Colonic mucosa (tissue), 4 donors: Measurements from ENCODE around the gene NCKAP5. TPM values are rescaled to one million over a fixed set of nuclear protein-coding genes. Genes with fewer than 3 reads are reported as not detected.

Source experiments
- DNase-seq: peaks from one replicate; pipeline ENCODE4 v3.0.0-alpha.2; 2020
- H3K27ac ChIP-seq: fragments of 200-600 bp; one replicate; pipeline ENCODE4 v1.8.0; 2021
- H3K27me3 ChIP-seq: fragments of 200-600 bp; one replicate; pipeline ENCODE4 v1.8.0; 2021
- H3K36me3 ChIP-seq: fragments of 200-600 bp; one replicate; pipeline ENCODE4 v1.8.0; 2021
- H3K4me1 ChIP-seq: fragments of 200-600 bp; one replicate; pipeline ENCODE4 v1.8.0; 2021; ENCODE audit warnings: mild to moderate bottlenecking
- H3K4me3 ChIP-seq: fragments of 200-600 bp; one replicate; pipeline ENCODE4 v1.8.0; 2021
- H3K9ac ChIP-seq, 2 donors: one replicate each; pipeline ENCODE4 v1.7.0; 2013; ENCODE audit warnings: control low read depth in 2 of 2, low read depth in 2 of 2, low read length in 2 of 2
- H3K9me3 ChIP-seq: fragments of 200-600 bp; one replicate; pipeline ENCODE4 v1.8.0; 2021
- intact Hi-C: fragments of 100-400 bp; cut with DNase I; formaldehyde crosslinking; loops from one replicate; pipeline ENCODE4 v1.14.1; 2022
- total RNA-seq, 2 donors: library from RNA; stranded (reverse); fragmentation: NEBNext Ultra II Directional in 1 of 2; extraction: Animal tissue kit (Norgen Biotek cat#: 25700) in 1 of 2; gene quantifications; one replicate each; pipeline ENCODE4 v1.2.1, GENCODE V29; 2021
- TF ChIP-seq, protein P1 (sequence below): fragments of 200-600 bp; IDR thresholded peaks from one replicate; pipeline ENCODE4 v1.8.0; 2022; ENCODE audit warnings: antibody characterized with exemption, mild to moderate bottlenecking
- donor health status: healthy.
- donor health status: DM: no; HTN: no; CAD: no.
- donor health status: DM: no; HTN: no; CAD: no.

Gene NCKAP5
- total RNA-seq, 2 donors from 2014 or later = 2.9 to 3.7 TPM

DNA sequence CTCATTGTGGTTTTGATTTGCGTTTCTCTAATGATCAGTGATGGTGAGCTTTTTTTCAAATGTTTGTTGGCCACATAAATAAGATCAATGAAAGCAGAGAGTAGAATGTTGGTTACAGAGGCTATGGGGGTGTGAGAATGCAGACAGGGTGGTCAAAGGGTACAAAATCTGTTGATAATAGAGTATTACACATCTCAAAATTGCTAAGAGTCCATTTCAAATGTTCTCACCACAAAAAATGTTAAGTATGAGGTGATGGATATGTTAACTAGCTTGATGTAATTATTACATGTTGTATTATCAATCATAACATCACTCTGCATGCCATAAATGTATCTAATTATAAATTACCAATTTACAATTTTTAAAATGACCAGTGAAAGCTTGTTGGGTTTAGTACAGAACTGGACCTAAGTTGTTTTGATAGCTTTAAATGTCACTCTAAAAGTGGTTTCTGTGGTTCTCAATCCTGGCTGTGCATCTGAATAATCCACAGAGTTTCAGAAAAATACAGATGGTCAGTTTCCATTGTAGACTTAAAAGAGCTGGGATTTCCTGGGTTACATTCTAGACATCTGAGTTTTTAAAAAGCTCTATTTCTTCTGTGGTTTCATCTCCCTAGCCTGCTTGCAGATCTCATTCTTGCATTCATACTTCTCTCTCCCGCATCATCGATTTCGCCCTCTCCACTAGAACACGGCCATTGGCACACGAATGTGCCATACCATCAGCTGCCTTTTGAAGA, 612.2 kb downstream of the NCKAP5 start:
- H3K4me1 ChIP-seq = no peaks in the 10 kb centered on the region
- no peaks in the 10 kb centered on the region for H3K9me3 ChIP-seq
- H3K27me3 ChIP-seq = no peaks in the 10 kb centered on the region
- no peak overlapping the region for H3K4me3 ChIP-seq
- TF ChIP-seq, protein P1, sequence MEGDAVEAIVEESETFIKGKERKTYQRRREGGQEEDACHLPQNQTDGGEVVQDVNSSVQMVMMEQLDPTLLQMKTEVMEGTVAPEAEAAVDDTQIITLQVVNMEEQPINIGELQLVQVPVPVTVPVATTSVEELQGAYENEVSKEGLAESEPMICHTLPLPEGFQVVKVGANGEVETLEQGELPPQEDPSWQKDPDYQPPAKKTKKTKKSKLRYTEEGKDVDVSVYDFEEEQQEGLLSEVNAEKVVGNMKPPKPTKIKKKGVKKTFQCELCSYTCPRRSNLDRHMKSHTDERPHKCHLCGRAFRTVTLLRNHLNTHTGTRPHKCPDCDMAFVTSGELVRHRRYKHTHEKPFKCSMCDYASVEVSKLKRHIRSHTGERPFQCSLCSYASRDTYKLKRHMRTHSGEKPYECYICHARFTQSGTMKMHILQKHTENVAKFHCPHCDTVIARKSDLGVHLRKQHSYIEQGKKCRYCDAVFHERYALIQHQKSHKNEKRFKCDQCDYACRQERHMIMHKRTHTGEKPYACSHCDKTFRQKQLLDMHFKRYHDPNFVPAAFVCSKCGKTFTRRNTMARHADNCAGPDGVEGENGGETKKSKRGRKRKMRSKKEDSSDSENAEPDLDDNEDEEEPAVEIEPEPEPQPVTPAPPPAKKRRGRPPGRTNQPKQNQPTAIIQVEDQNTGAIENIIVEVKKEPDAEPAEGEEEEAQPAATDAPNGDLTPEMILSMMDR = no peak
- intact Hi-C loops = no loop called here
- H3K9ac ChIP-seq = no peak overlapping the region
- no peak for DNase-seq
- H3K36me3 ChIP-seq = no peaks in the 10 kb centered on the region
- H3K27ac ChIP-seq = no peak overlapping the region

DNA sequence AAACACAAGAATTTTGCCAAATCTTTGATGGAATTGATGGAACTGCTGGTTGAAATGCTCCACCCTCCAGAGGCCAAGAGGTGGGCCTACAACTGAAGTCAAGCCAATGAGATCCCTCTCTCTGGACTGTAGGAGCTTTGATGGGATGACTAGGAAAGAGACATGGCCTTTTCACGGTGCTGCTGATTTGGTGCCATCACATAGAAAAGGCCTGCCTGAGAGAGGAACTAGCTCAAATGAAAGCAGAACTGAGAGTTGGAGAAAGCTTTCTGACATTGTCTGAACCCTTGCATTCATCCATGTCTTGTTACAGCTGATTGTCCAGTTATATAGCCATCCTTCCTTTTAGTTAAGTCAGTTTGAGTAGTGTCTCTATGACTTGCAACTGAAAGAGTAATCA, 614.5 kb downstream of the NCKAP5 start:
- no peak for DNase-seq
- H3K9me3 ChIP-seq = no peaks in the 10 kb centered on the region
- H3K9ac ChIP-seq = no peak overlapping the region
- H3K27me3 ChIP-seq = no peaks in the 10 kb centered on the region
- H3K4me1 ChIP-seq = no peaks in the 10 kb centered on the region
- TF ChIP-seq, protein P1 = no peak
- no peaks in the 10 kb centered on the region for H3K36me3 ChIP-seq
- intact Hi-C loops = no loop called here
- no peak overlapping the region for H3K27ac ChIP-seq
- H3K4me3 ChIP-seq = no peak overlapping the region

DNA sequence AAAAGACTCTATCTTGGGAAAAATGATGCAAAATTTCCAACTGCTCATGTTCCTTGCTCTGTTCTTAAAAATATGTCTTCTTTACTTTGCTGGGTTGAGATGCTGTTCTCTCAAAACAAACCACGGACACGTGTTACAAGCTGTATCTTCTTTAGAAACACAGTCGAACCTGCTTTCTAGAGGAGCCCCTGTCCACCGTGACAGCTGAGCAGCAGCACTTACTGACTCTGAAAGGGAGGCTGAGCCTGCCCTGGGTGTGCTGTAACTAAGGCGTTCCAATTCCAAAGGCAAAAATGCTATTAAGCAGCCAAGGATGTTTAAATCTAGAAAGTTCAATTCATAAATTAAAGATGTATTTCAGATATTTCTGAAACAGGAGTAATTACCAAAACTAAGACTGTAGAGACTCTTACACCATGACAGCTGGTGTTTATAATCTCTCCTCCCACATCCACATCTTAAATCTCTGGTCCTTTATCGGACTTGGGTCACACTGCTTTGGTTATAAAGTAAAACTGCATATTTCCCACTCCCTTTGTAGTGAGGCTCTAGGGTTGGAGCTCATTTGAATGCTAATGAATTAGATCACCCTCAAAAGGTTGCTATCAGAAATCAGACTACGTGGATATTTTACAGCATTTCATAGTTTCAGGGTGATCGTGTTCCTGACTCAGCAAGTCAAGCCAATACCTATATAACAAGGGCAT, 617.1 kb downstream of the NCKAP5 start:
- no peak for DNase-seq
- Histone ChIP-seq H3K36me3 (no peaks in the 10 kb centered on the region), H3K9ac (no peak overlapping the region), H3K4me3 (no peak overlapping the region), H3K9me3 (no peaks in the 10 kb centered on the region), H3K27me3 (no peaks in the 10 kb centered on the region), H3K4me1 (no peaks in the 10 kb centered on the region), H3K27ac (no peak overlapping the region)
- intact Hi-C loops = no loop called here
- TF ChIP-seq, protein P1 = no peak

DNA sequence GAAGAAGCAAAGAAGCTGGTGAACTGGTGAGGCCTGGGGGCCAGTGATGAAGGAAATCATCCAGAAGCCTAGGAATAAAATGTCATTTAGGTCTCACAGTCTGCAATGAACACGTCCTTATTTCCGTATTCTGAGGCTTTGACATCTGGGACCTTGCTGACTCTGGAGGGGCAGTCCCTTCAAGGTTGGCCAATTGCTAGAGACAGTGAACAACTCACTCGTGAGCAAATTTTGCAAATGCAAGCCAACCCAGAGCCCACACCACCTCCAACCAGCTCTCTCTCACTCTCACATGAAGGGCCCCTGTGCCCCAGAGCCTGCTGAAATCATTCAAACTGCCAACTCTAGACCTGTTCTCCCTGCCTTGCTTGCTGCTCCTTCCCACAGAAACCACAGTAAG, 619.2 kb downstream of the NCKAP5 start:
- DNase-seq = no peak
- no peaks in the 10 kb centered on the region for H3K36me3 ChIP-seq
- H3K9me3 ChIP-seq = no peaks in the 10 kb centered on the region
- H3K4me3 ChIP-seq = no peak overlapping the region
- no peak overlapping the region for H3K27ac ChIP-seq
- intact Hi-C loops = no loop called here
- no peak overlapping the region for H3K9ac ChIP-seq
- H3K4me1 ChIP-seq = no peaks in the 10 kb centered on the region
- no peaks in the 10 kb centered on the region for H3K27me3 ChIP-seq
- TF ChIP-seq, protein P1 = no peak

DNA sequence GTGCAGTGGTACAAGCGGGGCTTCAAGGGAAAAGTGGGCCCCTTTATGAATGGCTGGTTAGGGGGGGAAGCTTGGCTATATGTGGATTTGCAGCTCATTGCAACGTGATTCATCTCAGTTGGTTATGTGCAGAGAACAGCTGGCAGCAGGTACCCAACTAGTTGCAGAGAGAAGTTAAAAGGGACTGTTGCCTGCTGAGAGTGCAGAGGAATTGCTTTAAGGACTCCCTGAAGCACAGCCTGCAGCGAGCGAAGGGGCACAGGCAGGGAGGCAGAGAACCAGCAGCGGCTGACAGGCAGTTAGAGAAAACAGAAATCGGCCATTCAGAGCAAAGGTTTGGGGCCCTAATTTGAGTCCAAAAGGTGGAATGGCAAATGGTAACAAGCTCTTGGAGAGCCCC, 620.1 kb downstream of the NCKAP5 start:
- no peak overlapping the region for H3K4me3 ChIP-seq
- H3K27ac ChIP-seq = no peak overlapping the region
- H3K9me3 ChIP-seq = no peaks in the 10 kb centered on the region
- TF ChIP-seq, protein P1 = no peak
- H3K27me3 ChIP-seq = no peaks in the 10 kb centered on the region
- H3K9ac ChIP-seq = no peak overlapping the region
- intact Hi-C loops = no loop called here
- H3K36me3 ChIP-seq = no peaks in the 10 kb centered on the region
- DNase-seq = no peak
- H3K4me1 ChIP-seq = no peaks in the 10 kb centered on the region
